Vagina (tissue), 2 donors: ENCODE measurements around the gene TULP4.

Experiments
- CTCF ChIP-seq, 3 experiments: fragments of 450-650 bp in 2 of 3; fragments of 200-600 bp in 1 of 3; sonication (generic) in 1 of 3; IDR thresholded peaks; one replicate each; pipeline ENCODE4 v1.5.1; 2017 to 2019; ENCODE audit warnings: antibody characterized with exemption in 3 of 3, mild to moderate bottlenecking in 2 of 3, moderate library complexity in 2 of 3
- POLR2A ChIP-seq, 2 donors: fragments of 450-650 bp; IDR thresholded peaks; one replicate each; pipeline ENCODE4 v1.6.1; 2017; ENCODE audit warnings: antibody characterized with exemption in 2 of 2, mild to moderate bottlenecking in 2 of 2, moderate library complexity in 2 of 2
- POLR2AphosphoS5 ChIP-seq, 2 donors: sonication (generic); formaldehyde crosslinking; IDR thresholded peaks; one replicate each; pipeline ENCODE4 v1.9.0; 2017; ENCODE audit warnings: antibody characterized with exemption in 2 of 2, mild to moderate bottlenecking in 2 of 2, low read depth in 1 of 2; ENCODE audit not compliant: insufficient read depth in 1 of 2

GRCh38 chr6:158421381-158421780, 109.1 kb downstream of the TULP4 start:
- no peak for TF ChIP-seq CTCF (IDR thresholded peaks at IDR 0.05)
- no peak for TF ChIP-seq POLR2AphosphoS5 (IDR thresholded peaks at IDR 0.05; ENCODE audit: insufficient read depth in 1 of 2, low read depth in 1 of 2)
- no peak for TF ChIP-seq POLR2A (IDR thresholded peaks at IDR 0.05)
